Effector memory CD4-positive, alpha-beta T cell (primary cell): ENCODE measurements around the gene CCDC7.
"Not testable (repeated sequence)": the region's sequence is repeated elsewhere in the genome, so short reads cannot be mapped to it uniquely, and the experiment has no call there.

Source experiments
- DNase-seq, 3 donors: peaks; one replicate each; pipeline ENCODE4 v3.0.0-alpha.2; 2020
- H3K27ac ChIP-seq: 2 replicates; pipeline ENCODE4 v1.7.0; 2013; ENCODE audit warnings: mild to moderate bottlenecking, low read length, moderate library complexity; ENCODE audit not compliant: insufficient read depth, poor library complexity, severe bottlenecking
- H3K27me3 ChIP-seq: replicated peaks from 2 replicates; pipeline ENCODE4 v1.7.0; 2013; ENCODE audit warnings: mild to moderate bottlenecking, low read length; ENCODE audit not compliant: insufficient read depth, control insufficient read depth, poor library complexity, severe bottlenecking
- H3K36me3 ChIP-seq: 2 replicates; pipeline ENCODE4 v1.7.0; 2013; ENCODE audit warnings: mild to moderate bottlenecking, low read length, moderate library complexity; ENCODE audit not compliant: control insufficient read depth, insufficient read depth
- H3K4me1 ChIP-seq: 2 replicates; pipeline ENCODE4 v1.7.0; 2013; ENCODE audit warnings: low read length, mild to moderate bottlenecking; ENCODE audit not compliant: control insufficient read depth, insufficient read depth, poor library complexity, severe bottlenecking
- H3K4me3 ChIP-seq: 2 replicates; pipeline ENCODE4 v1.7.0; 2013; ENCODE audit warnings: low read length, low read depth, mild to moderate bottlenecking; ENCODE audit not compliant: insufficient read depth, poor library complexity, severe bottlenecking
- H3K9me3 ChIP-seq: 2 replicates; pipeline ENCODE4 v1.7.0; 2013; ENCODE audit warnings: mild to moderate bottlenecking, low read length, moderate library complexity; ENCODE audit not compliant: control insufficient read depth

The CCDC7 gene

DNA sequence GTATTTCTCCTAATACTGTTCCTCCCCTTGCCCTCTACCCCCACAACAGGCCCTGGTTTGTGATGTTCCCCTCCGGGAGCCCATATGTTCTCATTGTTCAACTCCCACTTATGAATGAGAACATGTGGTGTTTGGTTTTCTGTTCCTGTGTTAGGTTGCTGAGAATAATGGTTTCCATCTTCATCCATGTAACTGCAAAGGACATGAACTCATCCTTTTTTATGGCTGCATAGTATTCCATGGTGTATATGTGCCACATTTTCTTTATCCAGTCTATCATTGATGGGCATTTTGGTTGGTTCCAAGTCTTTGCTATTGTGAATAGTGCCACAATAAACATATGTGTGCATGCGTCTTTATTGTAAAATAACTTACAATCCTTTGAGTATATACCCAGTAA is 164.6 kb downstream of the CCDC7 start:
- H3K4me1 ChIP-seq, H3K4me3 ChIP-seq, DNase-seq, H3K9me3 ChIP-seq, H3K36me3 ChIP-seq, H3K27ac ChIP-seq, H3K27me3 ChIP-seq: not testable (repeated sequence)

DNA sequence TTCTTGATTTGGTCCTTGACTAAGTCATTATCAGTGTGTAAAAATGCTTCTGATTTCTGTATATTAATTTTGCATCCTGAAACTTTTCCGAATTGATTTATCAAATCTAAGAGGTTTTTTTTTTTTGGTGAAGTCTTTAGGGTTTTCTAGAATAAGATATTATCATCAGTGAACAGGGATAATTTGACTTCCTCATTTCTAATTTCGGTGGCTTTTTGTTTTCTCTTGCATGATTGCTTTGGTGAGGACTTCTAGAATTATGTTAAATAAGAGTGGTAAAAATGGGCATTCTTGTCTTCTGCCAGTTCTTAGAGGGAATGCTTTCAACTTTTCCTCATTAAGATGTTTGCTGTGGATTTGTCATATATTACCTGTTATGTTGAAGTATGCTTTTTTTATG is 170.5 kb downstream of the CCDC7 start:
- DNase-seq = no peak
- H3K27me3 ChIP-seq = no peaks in the 10 kb centered on the region
- no peaks in the 10 kb centered on the region for H3K9me3 ChIP-seq
- H3K36me3 ChIP-seq = no peaks in the 10 kb centered on the region
- no peaks in the 10 kb centered on the region for H3K4me1 ChIP-seq
- no peak overlapping the region for H3K27ac ChIP-seq
- no peak overlapping the region for H3K4me3 ChIP-seq

DNA sequence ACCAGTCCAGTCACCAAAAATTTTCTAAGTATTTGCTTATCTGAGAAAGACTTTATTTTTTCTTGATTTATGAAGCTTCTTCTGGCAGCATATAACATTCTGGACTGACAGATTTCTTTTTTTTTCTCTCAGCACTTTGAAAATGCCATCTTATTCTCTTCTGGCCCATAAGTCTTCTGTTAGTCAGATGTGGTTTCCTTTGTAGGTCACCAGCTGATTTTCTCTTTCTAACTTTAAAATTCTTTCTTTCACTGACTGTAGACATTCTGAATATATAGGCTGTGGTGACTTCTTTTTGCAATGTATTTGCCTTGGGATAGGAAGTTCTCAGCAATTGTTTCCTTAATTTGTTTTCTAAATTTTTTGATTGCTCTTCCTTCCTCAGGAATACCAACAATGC is 172.5 kb downstream of the CCDC7 start:
- no peaks in the 10 kb centered on the region for H3K9me3 ChIP-seq
- no peaks in the 10 kb centered on the region for H3K4me1 ChIP-seq
- H3K36me3 ChIP-seq = no peaks in the 10 kb centered on the region
- H3K27me3 ChIP-seq = no peaks in the 10 kb centered on the region
- DNase-seq = no peak
- H3K27ac ChIP-seq = no peak overlapping the region
- H3K4me3 ChIP-seq = no peak overlapping the region

DNA sequence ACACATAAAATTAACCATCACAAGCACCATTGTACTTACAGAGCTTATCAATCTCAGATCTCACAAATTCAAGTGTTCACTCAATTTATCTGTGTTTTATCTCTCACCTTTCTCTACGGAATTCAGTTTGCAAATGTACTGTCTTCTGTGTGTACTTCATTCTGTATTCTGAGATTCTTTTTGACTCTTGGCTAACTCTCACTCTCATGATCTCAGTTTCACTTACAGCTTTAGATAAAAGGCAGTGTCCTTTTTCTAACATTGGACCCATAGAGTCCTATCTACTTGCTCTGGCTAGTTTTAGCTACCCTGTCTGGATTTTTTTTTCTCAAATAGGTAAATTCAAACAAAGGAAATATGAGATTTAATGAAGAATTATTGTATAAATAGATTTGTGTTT is 176.0 kb downstream of the CCDC7 start:
- Histone ChIP-seq H3K27me3 (no peaks in the 10 kb centered on the region), H3K4me1 (no peaks in the 10 kb centered on the region), H3K4me3 (no peak overlapping the region), H3K36me3 (no peaks in the 10 kb centered on the region), H3K27ac (no peak overlapping the region), H3K9me3 (no peaks in the 10 kb centered on the region)
- DNase-seq = no peak

- Histone ChIP-seq H3K4me1 (no peaks in the 10 kb centered on the region), H3K27me3 (no peaks in the 10 kb centered on the region)
Observed at GRCh38 chr10:32622409-32622808, 176.5 kb downstream of the CCDC7 start.

DNA sequence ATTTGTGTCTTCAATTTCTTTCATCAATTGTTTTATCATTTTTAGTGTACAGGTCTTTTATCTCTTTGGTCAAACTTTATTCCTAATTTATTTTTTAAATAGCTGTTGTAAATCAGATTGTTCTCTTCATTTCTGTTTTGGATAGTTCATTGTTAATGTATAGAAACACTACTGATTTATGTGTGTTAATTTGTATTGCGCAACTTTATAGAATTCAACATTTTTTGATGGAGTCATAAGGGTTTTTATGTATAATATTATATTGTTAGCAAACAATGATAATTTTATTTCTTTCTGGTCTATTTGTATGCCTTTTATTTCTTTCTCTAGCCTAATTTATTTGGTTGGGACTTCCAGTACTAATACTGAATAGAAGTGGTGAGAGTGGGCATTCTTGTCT is 181.2 kb downstream of the CCDC7 start:
- H3K4me3 ChIP-seq = no peak overlapping the region
- H3K27ac ChIP-seq = no peak overlapping the region
- no peak for DNase-seq
- H3K36me3 ChIP-seq = no peaks in the 10 kb centered on the region
- H3K27me3 ChIP-seq = no peaks in the 10 kb centered on the region
- H3K9me3 ChIP-seq = no peaks in the 10 kb centered on the region
- H3K4me1 ChIP-seq = no peaks in the 10 kb centered on the region

More at GRCh38 chr10:32622409-32622808, 176.5 kb downstream of the CCDC7 start:
- no peak overlapping the region for H3K27ac ChIP-seq
- no peak overlapping the region for H3K4me3 ChIP-seq
- no peak for DNase-seq
- H3K9me3 ChIP-seq = no peaks in the 10 kb centered on the region
- no peaks in the 10 kb centered on the region for H3K36me3 ChIP-seq

DNA sequence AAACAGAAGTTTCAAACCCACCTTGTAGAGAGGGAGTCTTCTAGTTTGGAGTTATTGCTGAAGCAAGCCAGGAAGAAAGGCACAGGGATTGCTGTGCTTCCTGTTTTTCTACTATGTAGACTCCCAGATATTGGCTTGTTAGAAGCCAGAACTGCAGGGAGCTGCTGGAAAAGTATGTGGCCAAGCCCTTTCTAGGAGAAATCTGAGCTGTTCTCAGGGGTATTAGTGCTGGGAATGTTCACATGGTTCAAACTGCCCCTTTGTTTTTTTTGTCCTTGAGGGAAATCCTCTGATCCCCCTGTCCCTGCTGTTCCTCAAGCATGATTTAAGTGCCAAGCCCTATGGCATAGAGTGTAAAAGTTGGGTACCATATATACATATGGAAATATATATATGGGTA is 184.0 kb downstream of the CCDC7 start:
- H3K4me1 ChIP-seq = no peaks in the 10 kb centered on the region
- no peaks in the 10 kb centered on the region for H3K9me3 ChIP-seq
- H3K36me3 ChIP-seq = no peaks in the 10 kb centered on the region
- no peak for DNase-seq
- no peaks in the 10 kb centered on the region for H3K27me3 ChIP-seq
- H3K27ac ChIP-seq = no peak overlapping the region
- no peak overlapping the region for H3K4me3 ChIP-seq

DNA sequence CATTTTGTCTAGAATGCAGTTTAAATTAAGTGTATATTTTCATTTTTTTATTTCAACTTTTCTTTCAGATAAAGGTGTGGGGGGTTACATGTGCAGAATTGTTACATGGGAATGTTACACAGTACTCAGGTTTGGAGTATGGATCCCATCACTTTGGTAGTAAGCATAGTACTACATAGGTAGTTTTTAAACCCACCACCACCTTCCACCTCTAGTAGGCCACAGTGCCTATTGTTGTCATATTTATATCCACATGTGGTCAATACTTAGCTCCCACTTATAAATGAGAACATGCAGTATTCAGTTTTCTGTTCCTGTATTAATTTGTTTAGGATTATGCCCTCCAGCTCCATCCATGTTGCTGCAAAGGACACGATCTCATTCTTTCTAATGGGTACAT is 200.6 kb downstream of the CCDC7 start:
- no peak for DNase-seq

GRCh38 chr10:32650246-32650655 is 204.3 kb downstream of the CCDC7 start:
- H3K27ac ChIP-seq = no peak overlapping the region
- H3K4me1 ChIP-seq = no peaks in the 10 kb centered on the region
- no peak overlapping the region for H3K4me3 ChIP-seq
- H3K27me3 ChIP-seq = no peaks in the 10 kb centered on the region
- no peaks in the 10 kb centered on the region for H3K36me3 ChIP-seq
- DNase-seq = no peak
- peaks cover 3% of the 10 kb centered on the region for H3K9me3 ChIP-seq

More for the DNA sequence above, 200.6 kb downstream of the CCDC7 start:
- Histone ChIP-seq H3K27ac (no peak overlapping the region), H3K4me3 (no peak overlapping the region), H3K9me3 (no peaks in the 10 kb centered on the region), H3K36me3 (no peaks in the 10 kb centered on the region), H3K4me1 (no peaks in the 10 kb centered on the region), H3K27me3 (no peaks in the 10 kb centered on the region)

- H3K27me3 ChIP-seq, H3K36me3 ChIP-seq, H3K4me1 ChIP-seq, DNase-seq, H3K27ac ChIP-seq, H3K4me3 ChIP-seq, H3K9me3 ChIP-seq: not testable (repeated sequence)
Observed at GRCh38 chr10:32657430-32657829, 211.5 kb downstream of the CCDC7 start.

DNA sequence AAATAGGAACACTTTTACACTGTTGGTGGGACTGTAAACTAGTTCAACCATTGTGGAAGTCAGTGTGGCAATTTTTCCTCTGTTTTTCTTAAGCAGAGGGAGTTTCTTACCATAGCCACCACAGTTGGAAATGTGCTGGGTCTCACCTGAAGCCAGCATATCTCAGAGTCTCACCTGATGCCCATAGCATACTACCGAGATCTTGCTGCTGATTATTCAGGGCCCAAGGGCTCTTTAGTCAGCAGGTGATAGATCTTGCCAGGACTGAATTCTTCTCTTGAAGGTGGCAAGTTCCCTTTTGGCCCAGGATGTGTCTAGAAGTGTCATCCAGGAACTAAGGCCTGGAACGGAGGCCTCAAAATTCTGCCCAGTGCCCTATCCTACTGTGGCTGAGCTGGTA is 215.4 kb downstream of the CCDC7 start:
- Histone ChIP-seq H3K27me3 (no peaks in the 10 kb centered on the region), H3K4me1 (no peaks in the 10 kb centered on the region), H3K27ac (no peak overlapping the region), H3K4me3 (no peak overlapping the region), H3K36me3 (no peaks in the 10 kb centered on the region), H3K9me3 (no peaks in the 10 kb centered on the region)
- no peak for DNase-seq
